Measurements from ENCODE around the gene TMEM273.

The TMEM273 gene

GRCh38 chr10:49113741-49114141 is 74.5 kb downstream of the TMEM273 start:
- DNase-seq (ENCODE audit: low read depth), result no peak
- no peak for TF ChIP-seq CTCF (IDR thresholded peaks at IDR 0.05; ENCODE audit: control insufficient read depth, extremely low read depth, insufficient read depth)
- no peak overlapping the region for H3K4me3 ChIP-seq (ENCODE audit: low read depth, low read length)

- TF ChIP-seq CTCF (IDR thresholded peaks at IDR 0.05; ENCODE audit: control insufficient read depth, extremely low read depth, insufficient read depth), result no peak
- no peak for DNase-seq (ENCODE audit: low read depth)
- H3K4me3 ChIP-seq (ENCODE audit: low read depth, low read length), result no peak overlapping the region
These were observed 75.3 kb downstream of the TMEM273 start for GRCh38 chr10:49112851-49113250.

- DNase-seq (ENCODE audit: low read depth), result no peak
- no peak for TF ChIP-seq CTCF (IDR thresholded peaks at IDR 0.05; ENCODE audit: control insufficient read depth, extremely low read depth, insufficient read depth)
- H3K4me3 ChIP-seq (ENCODE audit: low read depth, low read length), result no peak overlapping the region
These were observed 76.1 kb downstream of the TMEM273 start for GRCh38 chr10:49112098-49112497.

- TF ChIP-seq CTCF (IDR thresholded peaks at IDR 0.05; ENCODE audit: control insufficient read depth, extremely low read depth, insufficient read depth), result no peak
- no peak overlapping the region for H3K4me3 ChIP-seq (ENCODE audit: low read depth, low read length)
- no peak for DNase-seq (ENCODE audit: low read depth)
These were observed 76.9 kb downstream of the TMEM273 start for GRCh38 chr10:49111320-49111698.

- no peak for TF ChIP-seq CTCF (IDR thresholded peaks at IDR 0.05; ENCODE audit: control insufficient read depth, extremely low read depth, insufficient read depth)
- no peak for DNase-seq (ENCODE audit: low read depth)
These were observed 77.4 kb downstream of the TMEM273 start for GRCh38 chr10:49110684-49111319.

GRCh38 chr10:49109669-49110340 is 78.4 kb downstream of the TMEM273 start:
- DNase-seq (ENCODE audit: low read depth), result no peak
- TF ChIP-seq CTCF (IDR thresholded peaks at IDR 0.05; ENCODE audit: control insufficient read depth, extremely low read depth, insufficient read depth), result no peak

More at GRCh38 chr10:49110684-49111319, 77.4 kb downstream of the TMEM273 start:
- H3K4me3 ChIP-seq (ENCODE audit: low read depth, low read length), result no peak overlapping the region

GRCh38 chr10:49108656-49109055 is 79.5 kb downstream of the TMEM273 start:
- no peak for DNase-seq (ENCODE audit: low read depth)
- H3K4me3 ChIP-seq (ENCODE audit: low read depth, low read length), result no peak overlapping the region
- no peak for TF ChIP-seq CTCF (IDR thresholded peaks at IDR 0.05; ENCODE audit: control insufficient read depth, extremely low read depth, insufficient read depth)

More at GRCh38 chr10:49109669-49110340, 78.4 kb downstream of the TMEM273 start:
- no peak overlapping the region for H3K4me3 ChIP-seq (ENCODE audit: low read depth, low read length)
